GM12872 (cell line): Measurements from ENCODE around the gene BHLHA9.

Source experiments
- CTCF ChIP-seq: IDR thresholded peaks from 3 replicates; pipeline ENCODE4 v1.5.1; 2011; ENCODE audit warnings: low read depth, mild to moderate bottlenecking, low read length, moderate library complexity; ENCODE audit not compliant: insufficient read depth

The BHLHA9 gene

GRCh38 chr17:1256699-1257098, 13.5 kb upstream of the BHLHA9 start:
- TF ChIP-seq CTCF, result no peak

GRCh38 chr17:1260086-1260769, 10.0 kb upstream of the BHLHA9 start:
- no peak for TF ChIP-seq CTCF

DNA sequence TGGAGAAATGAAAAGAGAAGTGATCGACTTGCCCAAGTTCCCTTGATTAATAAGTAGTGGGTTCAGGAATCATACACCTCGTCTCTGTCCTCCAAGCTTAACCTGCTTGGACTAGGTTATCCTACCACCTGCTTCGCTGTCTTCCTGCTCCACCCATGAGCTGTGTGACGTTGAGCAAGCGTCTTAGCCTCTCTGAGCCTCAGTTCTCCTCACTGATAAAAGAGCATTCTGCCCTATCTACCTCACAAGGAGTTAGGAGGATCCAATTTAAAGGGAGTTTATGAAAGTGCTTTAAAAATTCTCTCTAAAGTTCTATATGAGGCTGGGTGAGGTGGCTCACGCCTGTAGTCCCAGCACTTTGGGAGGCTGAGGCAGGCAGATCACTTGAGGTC, 9.5 kb upstream of the BHLHA9 start:
- TF ChIP-seq CTCF, result no peak

DNA sequence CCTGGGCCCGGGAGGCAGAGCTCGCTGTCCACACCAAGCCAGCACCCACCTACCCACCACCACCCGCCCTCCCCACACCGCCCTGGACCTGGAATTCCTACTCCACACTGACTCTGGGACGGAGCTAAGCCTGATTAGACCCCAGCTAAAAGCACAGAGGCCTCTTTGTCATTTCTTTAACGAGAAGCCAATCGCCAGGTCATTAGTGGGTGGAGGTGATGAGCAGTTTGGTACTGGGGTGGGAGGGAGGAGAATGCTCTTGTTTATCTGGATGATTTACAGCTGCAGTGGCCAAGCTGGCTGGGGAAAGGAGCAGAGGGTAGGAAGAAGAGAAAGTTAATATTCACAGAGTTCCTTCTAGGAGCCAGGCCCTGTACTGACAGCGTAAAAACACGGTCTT, 6.0 kb upstream of the BHLHA9 start:
- no peak for TF ChIP-seq CTCF

DNA sequence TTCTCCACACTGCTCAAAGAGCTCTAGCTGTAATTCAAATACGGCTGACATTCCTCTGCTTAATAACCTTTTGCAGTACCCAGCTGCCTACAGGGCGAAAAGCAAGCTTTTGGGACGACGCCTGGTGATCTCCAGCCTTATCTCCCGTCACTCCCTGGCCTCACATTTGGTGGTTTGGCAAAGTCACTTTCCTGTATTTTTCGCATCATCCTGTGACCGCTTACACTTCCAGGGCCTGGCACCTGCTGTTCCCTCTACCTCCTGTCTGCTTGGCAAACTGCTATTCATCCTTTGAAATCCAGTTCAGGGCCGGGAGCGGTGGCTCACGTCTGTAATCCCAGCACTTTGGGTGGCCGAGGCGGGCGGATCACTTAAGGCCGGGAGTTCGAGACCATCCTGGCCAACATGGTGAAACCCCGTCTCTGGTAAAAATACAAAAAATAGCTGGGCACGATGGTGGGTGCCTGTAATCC, 2.7 kb upstream of the BHLHA9 start:
- TF ChIP-seq CTCF, result no peak

- TF ChIP-seq CTCF, result no peak
Measured at GRCh38 chr17:1271030-1271423, 783 bp downstream of the BHLHA9 start.

DNA sequence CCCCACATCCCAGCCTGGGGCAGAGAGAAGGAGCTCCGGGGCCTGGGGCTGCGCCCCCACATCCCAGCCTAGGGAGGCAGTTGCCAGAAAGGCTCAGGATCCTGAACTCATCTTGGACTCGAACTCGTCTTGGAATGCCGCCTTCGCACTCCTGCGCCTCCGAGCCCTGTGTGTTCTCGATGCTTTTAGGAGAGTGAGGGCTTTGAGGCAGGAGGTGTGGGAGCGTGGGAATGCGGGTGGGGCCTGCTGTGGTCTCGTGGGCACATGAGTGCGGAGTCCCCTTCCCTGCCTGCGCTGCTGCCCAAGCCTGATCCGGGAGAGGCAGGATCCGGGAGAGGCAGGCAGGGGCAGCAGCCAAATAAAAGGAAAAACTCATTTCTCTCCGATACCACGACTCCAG, 1.2 kb downstream of the BHLHA9 start:
- no peak for TF ChIP-seq CTCF
